ENCODE measurements around the gene UBA7.
"Not testable (repeated sequence)": the region's sequence is repeated elsewhere in the genome, so short reads cannot be mapped to it uniquely, and the experiment has no call there.

The UBA7 gene

GRCh38 chr3:49785565-49786356 is 28.0 kb downstream of the UBA7 start:
- peak in 3 of 14 donors; percentile 65 to 74 (median 66) for DNase-seq

- not testable (repeated sequence) for DNase-seq
These were observed 31.5 kb downstream of the UBA7 start for GRCh38 chr3:49782277-49782676.

GRCh38 chr3:49781415-49782199 is 32.1 kb downstream of the UBA7 start:
- DNase-seq, result no peak

- DNase-seq, result not testable (repeated sequence)
These were observed 32.8 kb downstream of the UBA7 start for GRCh38 chr3:49780975-49781365.

GRCh38 chr3:49780080-49780974 is 33.4 kb downstream of the UBA7 start:
- no peak for DNase-seq

- no peak for DNase-seq
These were observed 34.2 kb downstream of the UBA7 start for GRCh38 chr3:49779358-49780079.

GRCh38 chr3:49776101-49776500 is 37.7 kb downstream of the UBA7 start:
- DNase-seq, result not testable (repeated sequence)

- peak in 9 of 14 donors; percentile 11 to 43 (median 22) for DNase-seq
These were observed 38.2 kb downstream of the UBA7 start for GRCh38 chr3:49775538-49775937.

- no peak for DNase-seq
These were observed 41.0 kb downstream of the UBA7 start for GRCh38 chr3:49772703-49773102.

GRCh38 chr3:49771340-49771938 is 42.3 kb downstream of the UBA7 start:
- no peak for DNase-seq

- DNase-seq, result no peak
These were observed 43.8 kb downstream of the UBA7 start for GRCh38 chr3:49769926-49770325.

- no peak for DNase-seq
These were observed 44.4 kb downstream of the UBA7 start for GRCh38 chr3:49769286-49769915.

- no peak for DNase-seq
These were observed 49.8 kb downstream of the UBA7 start for GRCh38 chr3:49763981-49764380.

- no peak for DNase-seq
These were observed 52.1 kb downstream of the UBA7 start for GRCh38 chr3:49761661-49762060.

GRCh38 chr3:49759226-49759625 is 54.5 kb downstream of the UBA7 start:
- DNase-seq, result no peak

GRCh38 chr3:49757197-49757596 is 56.6 kb downstream of the UBA7 start:
- DNase-seq, result no peak

- peak in 1 of 14 donors; percentile 54 for DNase-seq
These were observed 57.7 kb downstream of the UBA7 start for GRCh38 chr3:49756036-49756435.
